AG04449 (cell line): ENCODE measurements around the gene PGK2.

Source experiments
- CTCF ChIA-PET: fragments of 350-600 bp; formaldehyde crosslinking; extraction: SDS; loops from one replicate; lab custom pipeline; 2021; ENCODE audit warnings: antibody characterized with exemption; lab: Yijun Ruan, JAX
- POLR2A ChIA-PET: fragments of 400-600, 350-600 bp; formaldehyde crosslinking; extraction: SDS; loops from one replicate; lab custom pipeline; 2020; ENCODE audit warnings: antibody characterized with exemption, inconsistent platforms; lab: Yijun Ruan, JAX
- DNase-seq: peaks from one replicate; pipeline ENCODE4 v3.0.0-alpha.2; 2010; ENCODE audit warnings: low read depth, low spot score
- H3K4me3 ChIP-seq: 2 replicates; pipeline ENCODE4 v1.5.1; 2011; ENCODE audit warnings: low read depth, mild to moderate bottlenecking, control low read depth, low read length
- CTCF ChIP-seq: IDR thresholded peaks from one replicate; pipeline ENCODE4 v1.5.1; 2011; ENCODE audit warnings: mild to moderate bottlenecking, moderate library complexity, low read length, control low read depth, inconsistent platforms; ENCODE audit not compliant: insufficient read depth; ENCODE audit errors: missing control alignments

The PGK2 gene

DNA sequence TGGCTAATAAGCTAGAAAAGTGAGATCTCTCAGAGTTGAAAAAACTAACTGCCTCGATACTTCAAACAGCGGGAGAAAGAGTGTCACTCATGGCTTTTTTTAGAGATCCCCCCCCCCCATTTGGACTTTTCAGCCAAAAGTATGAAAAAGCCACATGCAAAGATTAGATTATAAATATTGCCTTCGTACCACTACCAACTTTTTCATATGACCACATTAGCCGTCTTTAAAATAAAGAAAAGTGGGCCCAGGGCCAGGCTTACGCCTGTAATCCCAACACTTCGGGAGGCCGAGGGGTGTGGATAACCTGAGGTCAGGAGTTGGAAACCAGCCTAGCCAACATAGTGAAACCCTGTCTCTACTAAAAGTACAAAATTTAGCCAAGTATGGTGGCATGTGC, 4.4 kb downstream of the PGK2 start:
- no peak overlapping the region for H3K4me3 ChIP-seq
- DNase-seq = no peak
- TF ChIP-seq CTCF = no peak
- ChIA-PET CTCF (no interaction called here), POLR2A (no interaction called here)

- POLR2A ChIA-PET = no interaction called here
- TF ChIP-seq CTCF = no peak
- CTCF ChIA-PET = no interaction called here
- no peak overlapping the region for H3K4me3 ChIP-seq
- no peak for DNase-seq
Observed at GRCh38 chr6:49782293-49782692, 4.8 kb downstream of the PGK2 start.

DNA sequence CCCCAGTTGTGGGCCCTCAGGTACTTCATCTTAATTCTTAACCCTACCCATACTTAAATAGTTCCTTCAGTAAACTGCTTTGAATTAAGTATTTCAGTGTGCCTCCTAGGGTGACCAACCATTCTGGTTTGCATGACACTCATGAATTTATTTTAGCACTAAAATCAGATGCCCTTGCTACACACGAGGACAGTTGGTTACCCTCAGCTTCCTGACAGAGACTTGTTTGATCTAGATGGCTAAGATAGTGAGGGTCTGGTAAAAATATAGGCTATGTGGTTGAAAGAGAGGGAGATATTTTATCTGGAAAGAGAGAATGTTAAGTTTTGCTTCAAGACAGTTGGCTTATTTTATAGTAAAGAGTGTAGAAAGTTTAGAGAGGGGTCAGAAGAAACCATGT, 10.6 kb downstream of the PGK2 start:
- TF ChIP-seq CTCF = no peak
- H3K4me3 ChIP-seq = no peak overlapping the region
- CTCF ChIA-PET = no interaction called here
- no peak for DNase-seq
- POLR2A ChIA-PET = no interaction called here

GRCh38 chr6:49775043-49775442, 12.0 kb downstream of the PGK2 start:
- DNase-seq = no peak
- TF ChIP-seq CTCF = no peak
- POLR2A ChIA-PET = no interaction called here
- CTCF ChIA-PET = no interaction called here
- no peak overlapping the region for H3K4me3 ChIP-seq

- DNase-seq = no peak
- CTCF ChIA-PET = no interaction called here
- POLR2A ChIA-PET = no interaction called here
- TF ChIP-seq CTCF = no peak
- no peak overlapping the region for H3K4me3 ChIP-seq
Observed at GRCh38 chr6:49772285-49772684, 14.8 kb downstream of the PGK2 start.

DNA sequence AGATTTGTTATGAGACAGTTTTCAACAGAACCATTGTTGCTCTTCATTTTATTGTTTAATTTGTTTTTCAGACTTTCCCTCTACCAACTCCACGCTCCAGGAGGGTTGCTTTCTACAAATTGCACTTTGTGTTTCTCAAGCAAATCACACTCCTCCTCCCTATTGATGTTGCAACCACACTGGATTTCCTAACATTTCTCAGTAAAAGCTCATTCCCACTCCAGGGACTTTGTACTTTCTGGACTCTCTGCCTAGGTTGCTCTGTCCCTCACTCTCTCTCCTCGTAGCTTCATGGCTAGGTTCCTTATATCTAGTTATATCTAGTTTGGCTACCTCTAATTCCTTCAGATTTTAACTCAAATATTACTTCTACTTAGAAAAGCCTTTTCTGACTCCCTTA, 20.3 kb downstream of the PGK2 start:
- no peak for DNase-seq
- no peak overlapping the region for H3K4me3 ChIP-seq
- no peak for TF ChIP-seq CTCF
- ChIA-PET POLR2A (no interaction called here), CTCF (no interaction called here)
